ENCODE data around the gene ADK.

DNA sequence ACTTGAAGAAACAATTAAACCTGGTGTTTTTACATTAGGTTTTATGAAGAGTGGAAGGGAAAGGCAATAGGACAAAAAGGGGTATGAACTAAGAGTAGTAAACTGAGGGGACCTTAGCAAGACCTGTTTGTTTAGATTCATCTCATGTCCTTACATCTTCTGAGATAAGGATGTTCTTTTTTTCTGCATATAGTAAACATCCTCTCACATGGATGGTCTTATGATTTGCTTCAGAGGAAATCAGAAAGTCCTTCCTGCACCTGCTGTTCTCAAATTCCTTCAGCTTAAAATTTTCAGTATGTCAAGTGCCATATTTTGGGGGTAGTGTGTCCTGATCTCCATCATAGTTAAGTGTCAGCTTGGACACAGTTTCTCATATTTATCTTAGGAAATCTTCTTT lies 232.6 kb downstream of the ADK start:
- TF ChIP-seq, protein P1, sequence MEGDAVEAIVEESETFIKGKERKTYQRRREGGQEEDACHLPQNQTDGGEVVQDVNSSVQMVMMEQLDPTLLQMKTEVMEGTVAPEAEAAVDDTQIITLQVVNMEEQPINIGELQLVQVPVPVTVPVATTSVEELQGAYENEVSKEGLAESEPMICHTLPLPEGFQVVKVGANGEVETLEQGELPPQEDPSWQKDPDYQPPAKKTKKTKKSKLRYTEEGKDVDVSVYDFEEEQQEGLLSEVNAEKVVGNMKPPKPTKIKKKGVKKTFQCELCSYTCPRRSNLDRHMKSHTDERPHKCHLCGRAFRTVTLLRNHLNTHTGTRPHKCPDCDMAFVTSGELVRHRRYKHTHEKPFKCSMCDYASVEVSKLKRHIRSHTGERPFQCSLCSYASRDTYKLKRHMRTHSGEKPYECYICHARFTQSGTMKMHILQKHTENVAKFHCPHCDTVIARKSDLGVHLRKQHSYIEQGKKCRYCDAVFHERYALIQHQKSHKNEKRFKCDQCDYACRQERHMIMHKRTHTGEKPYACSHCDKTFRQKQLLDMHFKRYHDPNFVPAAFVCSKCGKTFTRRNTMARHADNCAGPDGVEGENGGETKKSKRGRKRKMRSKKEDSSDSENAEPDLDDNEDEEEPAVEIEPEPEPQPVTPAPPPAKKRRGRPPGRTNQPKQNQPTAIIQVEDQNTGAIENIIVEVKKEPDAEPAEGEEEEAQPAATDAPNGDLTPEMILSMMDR (IDR thresholded peaks at IDR 0.05): no peak
- no peak for TF ChIP-seq POLR2A (IDR thresholded peaks at IDR 0.05)

Data from heart left ventricle (tissue), 13 donors.